GM12878 (cell line): Measurements from ENCODE around the gene SYNCRIP. TPM values are rescaled to one million over a fixed set of nuclear protein-coding genes. Genes with fewer than 3 reads are reported as not detected.

ENCODE experiments used
- BACH1 ChIP-seq: fragments of 450-650 bp; IDR thresholded peaks from 2 replicates; pipeline ENCODE4 v1.6.1; 2017; ENCODE audit warnings: mild to moderate bottlenecking, borderline replicate concordance
- BCL3 ChIP-seq: IDR thresholded peaks from 2 replicates; pipeline ENCODE4 v1.6.1; 2011; ENCODE audit warnings: borderline replicate concordance, low read depth, mild to moderate bottlenecking, moderate library complexity, low read length; ENCODE audit not compliant: insufficient read depth, poor library complexity, severe bottlenecking
- BMI1 ChIP-seq: fragments of 450-650 bp; IDR thresholded peaks from 2 replicates; pipeline ENCODE4 v1.6.1; 2016; ENCODE audit warnings: mild to moderate bottlenecking, moderate library complexity, borderline replicate concordance
- CBX5 ChIP-seq: sonication (generic); IDR thresholded peaks from 2 replicates; pipeline ENCODE4 v1.6.1; 2016; ENCODE audit warnings: low read depth, moderate library complexity, mild to moderate bottlenecking, inconsistent platforms
- CEBPB ChIP-seq, 2 experiments: fragments of 150-350 bp in 1 of 2; IDR thresholded peaks; 2 replicates each; pipeline ENCODE4 v1.6.1; 2012 to 2014; ENCODE audit warnings: low read depth in 2 of 2, low read length in 2 of 2, borderline replicate concordance in 1 of 2, inconsistent platforms in 1 of 2
- CEBPZ ChIP-seq: fragments of 150-350 bp; IDR thresholded peaks from 2 replicates; pipeline ENCODE4 v1.6.1; 2016; ENCODE audit warnings: low read depth, low read length
- CHD4 ChIP-seq: fragments of 200-600 bp; sonication (generic); IDR thresholded peaks from 2 replicates; pipeline ENCODE4 v1.6.1; 2016; ENCODE audit warnings: mild to moderate bottlenecking
- IRF3 ChIP-seq: fragments of 450-650 bp; IDR thresholded peaks from 2 replicates; pipeline ENCODE4 v1.6.1; 2014; ENCODE audit warnings: mild to moderate bottlenecking
- KDM1A ChIP-seq: fragments of 200-600 bp; sonication (generic); IDR thresholded peaks from 2 replicates; pipeline ENCODE4 v1.6.1; 2016; ENCODE audit warnings: borderline replicate concordance
- KLF5 ChIP-seq: fragments of 450-650 bp; IDR thresholded peaks from 2 replicates; pipeline ENCODE4 v1.6.1; 2014; ENCODE audit warnings: mild to moderate bottlenecking; ENCODE audit not compliant: partially characterized antibody
- NBN ChIP-seq: fragments of 450-650 bp; IDR thresholded peaks from 2 replicates; pipeline ENCODE4 v1.6.1; 2016
- RBBP5 ChIP-seq: fragments of 200-600 bp; sonication (generic); conservative IDR thresholded peaks from 2 replicates; pipeline ENCODE4 v1.6.1; 2016
- RCOR1 ChIP-seq: conservative IDR thresholded peaks from 2 replicates; pipeline ENCODE4 v1.6.1; 2012; ENCODE audit warnings: low read depth, low read length, improper control_type of control experiment
- SKIL ChIP-seq: fragments of 450-650 bp; IDR thresholded peaks from 2 replicates; pipeline ENCODE4 v1.6.1; 2017; ENCODE audit warnings: mild to moderate bottlenecking, low read depth, inconsistent platforms; ENCODE audit not compliant: poor library complexity, severe bottlenecking
- SUPT20H ChIP-seq: IDR thresholded peaks from 2 replicates; pipeline ENCODE4 v1.6.1; 2011; ENCODE audit warnings: low read depth, mild to moderate bottlenecking, low read length, moderate library complexity, borderline replicate concordance; ENCODE audit not compliant: control insufficient read depth
- TARDBP ChIP-seq: IDR thresholded peaks from 2 replicates; pipeline ENCODE4 v1.6.1; 2016; ENCODE audit warnings: borderline replicate concordance
- ZBED1 ChIP-seq: IDR thresholded peaks from 2 replicates; pipeline ENCODE4 v1.6.1; 2016; ENCODE audit warnings: borderline replicate concordance
- ZBTB4 ChIP-seq: fragments of 450-650 bp; formaldehyde crosslinking; IDR thresholded peaks from 2 replicates; pipeline ENCODE4 v1.4.0; 2022; ENCODE audit warnings: mild to moderate bottlenecking, moderate library complexity
- ZNF24 ChIP-seq: fragments of 450-650 bp; IDR thresholded peaks from 2 replicates; pipeline ENCODE4 v1.6.1; 2017; ENCODE audit warnings: antibody characterized with exemption, mild to moderate bottlenecking
- ZSCAN29 ChIP-seq: fragments of 450-650 bp; IDR thresholded peaks from 2 replicates; pipeline ENCODE4 v1.6.1; 2017; ENCODE audit warnings: mild to moderate bottlenecking, moderate library complexity
- polyA plus RNA-seq, 11 experiments: library from polyadenylated mRNA; depleted of rRNA in 4 of 11; unstranded in 6 of 11; stranded (reverse) in 5 of 11; fragments of >200 nt; fragmentation: Nextera tagmentation in 4 of 11; fragmentation: Illumina TruSeq in 1 of 11; extraction: Ambion mirVana in 4 of 11; extraction: Trizol in 1 of 11; gene quantifications; 1 replicate in 1 of 11; 2 replicates in 10 of 11; pipeline versions ENCODE4 v1.2.1 to v1.2.3, GENCODE V29; 2011 to 2016; ENCODE audit warnings: inconsistent platforms in 2 of 11, missing spikeins in 2 of 11, low read depth in 1 of 11
- total RNA-seq, 4 experiments: library from RNA; depleted of rRNA in 3 of 4; stranded (reverse); fragments of >200 nt in 3 of 4; fragmentation: Illumina TruSeq in 1 of 4; extraction: Trizol in 1 of 4; gene quantifications; 2 replicates each; pipeline versions ENCODE4 v1.2.1 to v1.2.3, GENCODE V29; 2013 to 2021

The SYNCRIP gene
- total and polyA plus RNA-seq, 10 of the 15 experiments (the other 5 are each of a cell fraction or from before 2014, with no cell fraction given) = 28.4 to 255 (median 131) TPM

GRCh38 chr6:85678026-85678601 is 35.4 kb upstream of the SYNCRIP start (continued):
- TF ChIP-seq ZBTB4 (CRISPR knock-in tag) (no peak), ZSCAN29 (0 out of 2 replicates have a peak, but pooled peaks have one; percentile 80), RBBP5 (no peak), BMI1 (peak; percentile 30; the same call in 1 of the 2 replicates), IRF3 (no peak), CHD4 (no peak), BACH1 (no peak), CEBPZ (no peak), NBN (peak; percentile 79; the same call in 1 of the 2 replicates), KLF5 (no peak), RCOR1 (no peak), CEBPB (IDR thresholded peaks at IDR 0.05; ENCODE audit: borderline replicate concordance in 1 of 2, low read depth in 2 of 2, low read length in 2 of 2) (no peak), ZBED1 (no peak), SKIL (no peak), SUPT20H (no peak), CBX5 (no peak), ZNF24 (no peak), KDM1A (no peak), TARDBP (no peak), BCL3 (no peak)
